H1 (cell line): Measurements from ENCODE around the gene DAZAP2. TPM values are rescaled to one million over a fixed set of nuclear protein-coding genes. Genes with fewer than 3 reads are reported as not detected.

ENCODE experiments used
- CTCF ChIA-PET: fragments of 300-600 bp; sonication (Branson Sonifier 250); formaldehyde crosslinking; loops from one replicate; lab custom pipeline; 2021; ENCODE audit not compliant: partially characterized antibody; lab: Charles Lee
- POLR2A ChIA-PET: fragments of 300-600 bp; sonication (Branson Sonifier 250); formaldehyde crosslinking; loops from one replicate; lab custom pipeline; 2021; ENCODE audit warnings: inconsistent platforms; ENCODE audit not compliant: partially characterized antibody; lab: Charles Lee
- DNase-seq, 2 experiments: peaks; one replicate each; pipeline versions ENCODE4 v3.0.0 to v3.0.0-alpha.2; 2010 to 2022; ENCODE audit warnings: low spot score in 2 of 2, low read depth in 1 of 2, mixed read lengths in 1 of 2
- FAIRE-seq: peaks from 2 replicates; lab custom pipeline; 2011; peaks lifted over from hg19 to GRCh38; lab: Jason Lieb, UNC
- H2AFZ ChIP-seq: 2 replicates; pipeline ENCODE4 v1.8.1; 2012; ENCODE audit warnings: low read length, inconsistent platforms
- H2AK5ac ChIP-seq: 2 replicates; pipeline ENCODE4 v1.6.1; 2013; ENCODE audit warnings: low read depth, low read length
- H2BK120ac ChIP-seq: replicated peaks from 2 replicates; pipeline ENCODE3; 2013; ENCODE audit warnings: low read depth, low read length, inconsistent platforms
- H2BK12ac ChIP-seq: 2 replicates; pipeline ENCODE4 v1.6.1; 2013; ENCODE audit warnings: low read depth, low read length
- H2BK15ac ChIP-seq: 2 replicates; pipeline ENCODE4 v1.6.1; 2013; ENCODE audit warnings: low read length
- H2BK20ac ChIP-seq: 2 replicates; pipeline ENCODE4 v1.6.1; 2013; ENCODE audit warnings: low read length
- H2BK5ac ChIP-seq: 2 replicates; pipeline ENCODE4 v1.6.1; 2013; ENCODE audit warnings: low read depth, low read length
- H3K14ac ChIP-seq: 2 replicates; pipeline ENCODE4 v1.6.1; 2013; ENCODE audit warnings: inconsistent platforms; ENCODE audit not compliant: insufficient read length
- H3K18ac ChIP-seq: 2 replicates; pipeline ENCODE4 v1.6.1; 2013; ENCODE audit warnings: low read length; ENCODE audit errors: extremely low read depth
- H3K23ac ChIP-seq: 2 replicates; pipeline ENCODE4 v1.6.1; 2013; ENCODE audit warnings: inconsistent platforms; ENCODE audit not compliant: insufficient read length
- H3K23me2 ChIP-seq: 2 replicates; pipeline ENCODE4 v1.6.1; 2013; ENCODE audit warnings: low read depth, low read length
- H3K27ac ChIP-seq: 2 replicates; pipeline ENCODE4 v1.6.1; 2011; ENCODE audit warnings: low read depth, low read length, inconsistent platforms
- H3K27me3 ChIP-seq, 4 experiments: replicated peaks in 1 of 4; 1 replicate in 1 of 4; 2 replicates in 3 of 4; pipeline versions ENCODE4 v1.6.1 to v1.8.1; 2011 to 2013; ENCODE audit warnings: low read length in 3 of 4, mild to moderate bottlenecking in 3 of 4, inconsistent platforms in 2 of 4, mixed read lengths in 2 of 4, moderate library complexity in 1 of 4; ENCODE audit not compliant: control insufficient read depth in 3 of 4, insufficient read depth in 3 of 4; ENCODE audit errors: extremely low read depth in 1 of 4
- H3K36me3 ChIP-seq, 4 experiments: 2 replicates each; pipeline versions ENCODE4 v1.6.1 to v1.8.1; 2011 to 2013; ENCODE audit warnings: mild to moderate bottlenecking in 4 of 4, low read length in 3 of 4, moderate library complexity in 2 of 4, control low read depth in 1 of 4, inconsistent platforms in 1 of 4; ENCODE audit not compliant: insufficient read depth in 4 of 4, control insufficient read depth in 2 of 4
- H3K4ac ChIP-seq: replicated peaks from 2 replicates; pipeline ENCODE3; 2013; ENCODE audit warnings: low read length, low read depth, mixed read lengths, inconsistent platforms; ENCODE audit not compliant: insufficient read length
- H3K4me1 ChIP-seq, 4 experiments: replicated peaks in 1 of 4; 1 replicate in 1 of 4; 2 replicates in 3 of 4; pipeline versions ENCODE4 v1.6.1 to v1.8.1; 2011 to 2013; ENCODE audit warnings: low read length in 3 of 4, inconsistent platforms in 2 of 4, mixed read lengths in 1 of 4; ENCODE audit not compliant: insufficient read depth in 4 of 4, control insufficient read depth in 3 of 4
- H3K4me2 ChIP-seq, 2 experiments: 2 replicates each; pipeline versions ENCODE4 v1.6.1 to v1.8.1; 2011 to 2013; ENCODE audit warnings: low read depth in 2 of 2, low read length in 2 of 2, control low read depth in 1 of 2, inconsistent platforms in 1 of 2, mild to moderate bottlenecking in 1 of 2; ENCODE audit not compliant: insufficient read depth in 1 of 2
- H3K4me3 ChIP-seq, 4 experiments: fragments of 200-600, 300-600 bp in 1 of 4; sonication (generic), shearing (Covaris generic), sonication (Bioruptor Twin) in 1 of 4; 2 replicates each; pipeline versions ENCODE4 v1.5.1 to v1.8.1; 2011 to 2016; ENCODE audit warnings: low read length in 4 of 4, low read depth in 3 of 4, control low read depth in 2 of 4, inconsistent platforms in 2 of 4, mild to moderate bottlenecking in 2 of 4, mixed read lengths in 1 of 4, moderate library complexity in 1 of 4; ENCODE audit not compliant: insufficient read depth in 2 of 4; ENCODE audit errors: extremely low read depth in 1 of 4
- H3K56ac ChIP-seq: replicated peaks from 2 replicates; pipeline ENCODE3; 2013; ENCODE audit warnings: low read depth, mild to moderate bottlenecking, mixed read lengths, low read length, inconsistent platforms; ENCODE audit not compliant: insufficient read length
- H3K79me1 ChIP-seq: 2 replicates; pipeline ENCODE4 v1.6.1; 2013; ENCODE audit warnings: low read depth, low read length, control low read depth
- H3K79me2 ChIP-seq, 2 experiments: 2 replicates each; pipeline versions ENCODE4 v1.6.1 to v1.8.1; 2012 to 2013; ENCODE audit warnings: low read length in 2 of 2, mild to moderate bottlenecking in 2 of 2, inconsistent platforms in 1 of 2; ENCODE audit not compliant: insufficient read depth in 2 of 2, control insufficient read depth in 1 of 2
- H3K9ac ChIP-seq, 4 experiments: replicated peaks in 1 of 4; 1 replicate in 1 of 4; 2 replicates in 3 of 4; pipeline versions ENCODE4 v1.6.1 to v1.8.1; 2011 to 2013; ENCODE audit warnings: low read depth in 3 of 4, low read length in 3 of 4, control low read depth in 2 of 4, mild to moderate bottlenecking in 2 of 4, moderate library complexity in 2 of 4, inconsistent platforms in 1 of 4; ENCODE audit errors: extremely low read depth in 1 of 4
- H3K9me3 ChIP-seq, 2 experiments: 2 replicates each; pipeline versions ENCODE4 v1.6.1 to v1.8.1; 2012 to 2013; ENCODE audit warnings: mild to moderate bottlenecking in 2 of 2, moderate library complexity in 2 of 2, control low read depth in 1 of 2, inconsistent platforms in 1 of 2, low read depth in 1 of 2, low read length in 1 of 2, mixed read lengths in 1 of 2; ENCODE audit not compliant: insufficient read depth in 2 of 2
- H4K20me1 ChIP-seq, 2 experiments: replicated peaks in 1 of 2; 2 replicates each; pipeline versions ENCODE3 to v1.8.1; 2011 to 2013; ENCODE audit warnings: inconsistent platforms in 2 of 2, low read length in 2 of 2, mild to moderate bottlenecking in 1 of 2; ENCODE audit not compliant: insufficient read depth in 2 of 2, control insufficient read depth in 1 of 2
- H4K5ac ChIP-seq: 2 replicates; pipeline ENCODE4 v1.6.1; 2013; ENCODE audit warnings: low read length, low read depth, mixed read lengths, inconsistent platforms; ENCODE audit not compliant: insufficient read length
- H4K8ac ChIP-seq: 2 replicates; pipeline ENCODE4 v1.8.0; 2013; ENCODE audit warnings: mild to moderate bottlenecking, moderate library complexity, low read length, inconsistent platforms; ENCODE audit not compliant: insufficient read depth; ENCODE audit errors: extremely low read depth
- H4K91ac ChIP-seq: replicated peaks from 2 replicates; pipeline ENCODE3; 2013; ENCODE audit warnings: low read length, mixed read lengths, inconsistent platforms; ENCODE audit not compliant: insufficient read length
- CBX5 ChIP-seq: fragments of 300-800, 300-1000 bp; sonication (generic); IDR thresholded peaks from 2 replicates; pipeline ENCODE4 v1.7.1; 2016; ENCODE audit warnings: antibody characterized with exemption, low read length, low read depth
- CBX8 ChIP-seq: fragments of 300-800, 300-1000 bp; sonication (generic); IDR thresholded peaks from 2 replicates; pipeline ENCODE4 v1.7.1; 2016; ENCODE audit warnings: low read depth, low read length, borderline replicate concordance
- CHD2 ChIP-seq: IDR thresholded peaks from 2 replicates; pipeline ENCODE4 v1.6.1; 2012; ENCODE audit warnings: low read length, improper control_type of control experiment
- CTBP2 ChIP-seq: IDR thresholded peaks from 2 replicates; pipeline ENCODE4 v1.7.0; 2011; ENCODE audit warnings: borderline replicate concordance, mild to moderate bottlenecking, moderate library complexity, mixed read lengths, low read length; ENCODE audit not compliant: insufficient read depth, insufficient read length
- HDAC2 ChIP-seq, 2 experiments: fragments of 300-600 bp in 1 of 2; sonication (generic) in 1 of 2; IDR thresholded peaks; 2 replicates each; pipeline ENCODE4 v1.6.1; 2011 to 2012; ENCODE audit warnings: low read depth in 2 of 2, low read length in 2 of 2, mild to moderate bottlenecking in 2 of 2, moderate library complexity in 2 of 2, borderline replicate concordance in 1 of 2, inconsistent platforms in 1 of 2
- RFX5 ChIP-seq: IDR thresholded peaks from 2 replicates; pipeline ENCODE4 v1.6.1; 2011; ENCODE audit warnings: low read depth, low read length, improper control_type of control experiment, borderline replicate concordance
- RNF2 ChIP-seq: fragments of 200-900, 300-1000 bp; sonication (generic); IDR thresholded peaks from 2 replicates; pipeline ENCODE4 v1.7.1; 2016; ENCODE audit warnings: borderline replicate concordance, low read depth, mild to moderate bottlenecking, antibody characterized with exemption, low read length; ENCODE audit not compliant: poor library complexity, severe bottlenecking; ENCODE audit errors: missing control alignments
- TAF1 ChIP-seq: IDR thresholded peaks from 2 replicates; pipeline ENCODE4 v1.6.1; 2011; ENCODE audit warnings: mild to moderate bottlenecking, low read depth, low read length
- TEAD4 ChIP-seq: IDR thresholded peaks from 2 replicates; pipeline ENCODE4 v1.6.1; 2012; ENCODE audit warnings: low read depth, low read length, inconsistent platforms, mixed read lengths
- WGBS, 2 experiments: shearing (Covaris generic) in 1 of 2; methylation state at CpG; one replicate each; pipeline versions ENCODE4 v1.1.6 to v1.1.7; 2013 to 2015; ENCODE audit warnings: low lambda C conversion rate in 2 of 2, mixed read lengths in 2 of 2, inconsistent platforms in 1 of 2, low coverage in 1 of 2, missing lambda C conversion rate in 1 of 2; ENCODE audit not compliant: insufficient replicate concordance in 2 of 2, insufficient coverage in 1 of 2, insufficient read length in 1 of 2; ENCODE audit errors: extremely low coverage in 1 of 2, missing lambda C conversion rate in 1 of 2; 5-methylcytosine and 5-hydroxymethylcytosine counted together
- polyA plus RNA-seq, 7 experiments: library from polyadenylated mRNA; depleted of rRNA in 3 of 7; stranded (reverse) in 5 of 7; unstranded in 2 of 7; fragments of >200 nt in 5 of 7; fragments of 200-250 nt in 2 of 7; gene quantifications; 1 replicate in 5 of 7; 2 replicates in 1 of 7; 4 replicates in 1 of 7; pipeline versions ENCODE4 v1.2.1 to v1.2.3, GENCODE V29; 2011 to 2013; ENCODE audit warnings: missing spikeins in 2 of 7, mixed read lengths in 2 of 7
- total RNA-seq: library from RNA; stranded (reverse); fragmentation: NEBNext Ultra II Directional; extraction: Animal tissue kit (Norgen Biotek cat#: 25700); gene quantifications from 2 replicates; pipeline ENCODE4 v1.2.1, GENCODE V29; 2021
- TF ChIP-seq, protein P1 (sequence below), 3 experiments: IDR thresholded peaks; 1 replicate in 2 of 3; 2 replicates in 1 of 3; pipeline versions ENCODE4 v1.5.1 to v1.6.1; 2011; ENCODE audit warnings: low read length in 3 of 3, mild to moderate bottlenecking in 3 of 3, inconsistent platforms in 2 of 3, low read depth in 1 of 3, moderate library complexity in 1 of 3; ENCODE audit not compliant: insufficient read depth in 1 of 3; ENCODE audit errors: control extremely low read depth in 1 of 3

The DAZAP2 gene
- total and polyA plus RNA-seq, 2 of the 8 experiments (the other 6 are each of a cell fraction or from before 2014, with no cell fraction given): 27.1 to 77.2 TPM

DNA sequence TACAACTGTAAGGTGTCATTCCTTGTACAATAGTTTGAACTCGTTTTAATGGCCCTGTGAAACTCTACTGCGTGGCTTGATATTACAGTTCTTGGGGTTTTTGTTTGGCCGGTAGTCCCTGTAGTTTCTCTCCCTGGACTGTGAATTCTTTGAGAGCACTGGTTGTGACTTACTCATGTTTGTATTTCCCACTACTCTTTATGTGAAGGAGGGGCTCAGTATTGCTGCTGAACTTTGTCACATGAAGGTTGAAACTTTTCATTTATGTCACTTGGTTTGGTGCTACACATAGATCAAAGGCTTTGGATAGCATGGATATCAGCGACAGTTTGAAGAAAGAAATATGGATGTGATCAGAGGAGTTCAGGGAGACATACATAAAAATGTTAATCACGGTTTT lies 19.3 kb upstream of the DAZAP2 start:
- Histone ChIP-seq H3K4me3 (peak overlapping the region in 1 of 4 experiments; percentile 85; a peak in 1 of 8 replicates), H4K20me1 (no peaks in the 10 kb centered on the region), H3K4ac (no peak overlapping the region), H3K4me1 (peaks cover 0 to 10% (median 7%) of the 10 kb centered on the region in 4 experiments; a peak in 5 of 7 replicates), H3K27me3 (no peaks in the 10 kb centered on the region), H3K56ac (no peak overlapping the region), H3K36me3 (no peaks in the 10 kb centered on the region), H3K23ac (no peak overlapping the region), H2BK5ac (no peak overlapping the region), H2AFZ (no peak overlapping the region), H3K79me2 (peaks cover 0 to 5% of the 10 kb centered on the region in 2 experiments; a peak in 1 of 4 replicates), H3K14ac (no peak overlapping the region), H3K18ac (no peak overlapping the region), H3K23me2 (peaks cover 10% of the 10 kb centered on the region; the same call in 1 of the 2 replicates), H3K9ac (no peak overlapping the region), H3K9me3 (no peaks in the 10 kb centered on the region), H4K91ac (no peak overlapping the region), H3K4me2 (peak overlapping the region; percentile 76), H2BK120ac (no peak overlapping the region), H2BK20ac (no peak overlapping the region), H3K27ac (no peak overlapping the region), H2BK12ac (no peak overlapping the region), H2AK5ac (no peak overlapping the region), H3K79me1 (no peaks in the 10 kb centered on the region; the same call in 1 of the 2 replicates), H4K8ac (no peak overlapping the region), H2BK15ac (no peak overlapping the region), H4K5ac (no peak overlapping the region)
- FAIRE-seq (no peak), DNase-seq (no peak)
- 84% methylated on average over 5 of the region's 5 CpGs; no CpG with 5 or more reads in 1 of the 2 experiments for WGBS, 2 experiments
- CTCF ChIA-PET: interaction anchor here (1.0 to 2.5 kb wide), 6 partner anchors 11 to 122 kb away, joined by 3 to 14 read pairs (median 5); no protein-coding TSS in a partner anchor
- POLR2A ChIA-PET: interaction anchor here (1.0 to 2.6 kb wide), 7 partner anchors 11 to 137 kb away, joined by 3 to 22 read pairs (median 11); partner anchors contain the start of genes CSRNP2 and DAZAP2
- TF ChIP-seq, protein P1, sequence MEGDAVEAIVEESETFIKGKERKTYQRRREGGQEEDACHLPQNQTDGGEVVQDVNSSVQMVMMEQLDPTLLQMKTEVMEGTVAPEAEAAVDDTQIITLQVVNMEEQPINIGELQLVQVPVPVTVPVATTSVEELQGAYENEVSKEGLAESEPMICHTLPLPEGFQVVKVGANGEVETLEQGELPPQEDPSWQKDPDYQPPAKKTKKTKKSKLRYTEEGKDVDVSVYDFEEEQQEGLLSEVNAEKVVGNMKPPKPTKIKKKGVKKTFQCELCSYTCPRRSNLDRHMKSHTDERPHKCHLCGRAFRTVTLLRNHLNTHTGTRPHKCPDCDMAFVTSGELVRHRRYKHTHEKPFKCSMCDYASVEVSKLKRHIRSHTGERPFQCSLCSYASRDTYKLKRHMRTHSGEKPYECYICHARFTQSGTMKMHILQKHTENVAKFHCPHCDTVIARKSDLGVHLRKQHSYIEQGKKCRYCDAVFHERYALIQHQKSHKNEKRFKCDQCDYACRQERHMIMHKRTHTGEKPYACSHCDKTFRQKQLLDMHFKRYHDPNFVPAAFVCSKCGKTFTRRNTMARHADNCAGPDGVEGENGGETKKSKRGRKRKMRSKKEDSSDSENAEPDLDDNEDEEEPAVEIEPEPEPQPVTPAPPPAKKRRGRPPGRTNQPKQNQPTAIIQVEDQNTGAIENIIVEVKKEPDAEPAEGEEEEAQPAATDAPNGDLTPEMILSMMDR (IDR thresholded peaks at IDR 0.05; ENCODE audit: control extremely low read depth in 1 of 3, insufficient read depth in 1 of 3, low read depth in 1 of 3, low read length in 3 of 3): no peak
- TF ChIP-seq CTBP2: no peak
- no peak for TF ChIP-seq CBX8
- no peak for TF ChIP-seq CHD2
- TF ChIP-seq CBX5: no peak
- TF ChIP-seq HDAC2 (IDR thresholded peaks at IDR 0.05; ENCODE audit: borderline replicate concordance in 1 of 2, low read depth in 2 of 2, low read length in 2 of 2): no peak
- TF ChIP-seq RFX5: no peak
- TF ChIP-seq TEAD4: no peak
- no peak for TF ChIP-seq TAF1
- TF ChIP-seq RNF2: no peak
